Measurements from ENCODE around the gene CADM2. TPM values are rescaled to one million over a fixed set of nuclear protein-coding genes. Genes with fewer than 3 reads are reported as not detected.

Gene CADM2
- total RNA-seq, 4 donors from 2014 or later, result 0.13 to 4.3 (median 4.1) TPM

GRCh38 chr3:85255949-85256348 lies 297.2 kb downstream of the CADM2 start:
- Histone ChIP-seq H3K4me3 (replicated peaks in 1 of 3) (no peak overlapping the region), H3K4me1 (no peaks in the 10 kb centered on the region), H3K27ac (no peak overlapping the region), H3K27me3 (no peaks in the 10 kb centered on the region), H3K9me3 (no peaks in the 10 kb centered on the region), H3K36me3 (no peaks in the 10 kb centered on the region)
- intact Hi-C loops (cut with DNase I), result no loop called here
- 59 to 61% methylated on average over 4 of the region's 4 CpGs for whole genome bisulfite sequencing, 2 donors
- DNase-seq, result no peak
- TF ChIP-seq CTCF (IDR thresholded peaks at IDR 0.05), result no peak
- TF ChIP-seq POLR2A (IDR thresholded peaks at IDR 0.05), result no peak

- H3K4me3 ChIP-seq (replicated peaks in 1 of 3), result no peak overlapping the region
- no peak for DNase-seq
- no peaks in the 10 kb centered on the region for H3K9me3 ChIP-seq
- H3K4me1 ChIP-seq, result no peaks in the 10 kb centered on the region
- intact Hi-C loops (cut with DNase I), result no loop called here
- TF ChIP-seq POLR2A (IDR thresholded peaks at IDR 0.05) (no peak), CTCF (IDR thresholded peaks at IDR 0.05) (no peak)
- 83 to 85% methylated on average over 5 of the region's 5 CpGs for WGBS, 2 donors
- no peaks in the 10 kb centered on the region for H3K27me3 ChIP-seq
- no peaks in the 10 kb centered on the region for H3K36me3 ChIP-seq
- H3K27ac ChIP-seq, result no peak overlapping the region
These were observed 299.5 kb downstream of the CADM2 start for GRCh38 chr3:85258326-85258725.

GRCh38 chr3:85258819-85259218 lies 300.0 kb downstream of the CADM2 start:
- Histone ChIP-seq H3K9me3 (no peaks in the 10 kb centered on the region), H3K36me3 (no peaks in the 10 kb centered on the region), H3K4me3 (replicated peaks in 1 of 3) (no peak overlapping the region), H3K27ac (no peak overlapping the region), H3K4me1 (no peaks in the 10 kb centered on the region), H3K27me3 (no peaks in the 10 kb centered on the region)
- 74 to 77% methylated on average over 2 of the region's 2 CpGs for WGBS, 2 donors
- DNase-seq, result no peak
- intact Hi-C loops (cut with DNase I), result no loop called here
- TF ChIP-seq CTCF (IDR thresholded peaks at IDR 0.05) (no peak), POLR2A (IDR thresholded peaks at IDR 0.05) (no peak)

GRCh38 chr3:85259748-85260147 lies 301.0 kb downstream of the CADM2 start:
- Histone ChIP-seq H3K4me1 (no peaks in the 10 kb centered on the region), H3K27ac (no peak overlapping the region), H3K4me3 (replicated peaks in 1 of 3) (no peak overlapping the region), H3K36me3 (no peaks in the 10 kb centered on the region), H3K9me3 (no peaks in the 10 kb centered on the region), H3K27me3 (no peaks in the 10 kb centered on the region)
- DNase-seq, result no peak
- WGBS, 2 donors, result 51 to 63% methylated on average over 2 of the region's 2 CpGs
- TF ChIP-seq CTCF (IDR thresholded peaks at IDR 0.05), result no peak
- no peak for TF ChIP-seq POLR2A (IDR thresholded peaks at IDR 0.05)
- intact Hi-C loops (cut with DNase I), result no loop called here

- H3K4me1 ChIP-seq, result no peaks in the 10 kb centered on the region
- H3K27ac ChIP-seq, result no peak overlapping the region
- no peaks in the 10 kb centered on the region for H3K27me3 ChIP-seq
- intact Hi-C loops (cut with DNase I), result no loop called here
- TF ChIP-seq CTCF (IDR thresholded peaks at IDR 0.05) (no peak), POLR2A (IDR thresholded peaks at IDR 0.05) (no peak)
- DNase-seq, result no peak
- H3K4me3 ChIP-seq (replicated peaks in 1 of 3), result no peak overlapping the region
- no peaks in the 10 kb centered on the region for H3K36me3 ChIP-seq
- H3K9me3 ChIP-seq, result no peaks in the 10 kb centered on the region
- WGBS, 2 donors, result 86 to 89% methylated on average over 1 of the region's 1 CpG
These were observed 305.6 kb downstream of the CADM2 start for GRCh38 chr3:85264381-85264780.

All from thyroid gland (tissue), 4 donors.